ENCODE data around the gene IGFALS. TPM values are rescaled to one million over a fixed set of nuclear protein-coding genes. Genes with fewer than 3 reads are reported as not detected.
A peak's percentile ranks its signal among the peaks of the same experiment; 100 is the strongest.

The IGFALS gene
- total RNA-seq, 1 experiment from 2014 or later = not detected

DNA sequence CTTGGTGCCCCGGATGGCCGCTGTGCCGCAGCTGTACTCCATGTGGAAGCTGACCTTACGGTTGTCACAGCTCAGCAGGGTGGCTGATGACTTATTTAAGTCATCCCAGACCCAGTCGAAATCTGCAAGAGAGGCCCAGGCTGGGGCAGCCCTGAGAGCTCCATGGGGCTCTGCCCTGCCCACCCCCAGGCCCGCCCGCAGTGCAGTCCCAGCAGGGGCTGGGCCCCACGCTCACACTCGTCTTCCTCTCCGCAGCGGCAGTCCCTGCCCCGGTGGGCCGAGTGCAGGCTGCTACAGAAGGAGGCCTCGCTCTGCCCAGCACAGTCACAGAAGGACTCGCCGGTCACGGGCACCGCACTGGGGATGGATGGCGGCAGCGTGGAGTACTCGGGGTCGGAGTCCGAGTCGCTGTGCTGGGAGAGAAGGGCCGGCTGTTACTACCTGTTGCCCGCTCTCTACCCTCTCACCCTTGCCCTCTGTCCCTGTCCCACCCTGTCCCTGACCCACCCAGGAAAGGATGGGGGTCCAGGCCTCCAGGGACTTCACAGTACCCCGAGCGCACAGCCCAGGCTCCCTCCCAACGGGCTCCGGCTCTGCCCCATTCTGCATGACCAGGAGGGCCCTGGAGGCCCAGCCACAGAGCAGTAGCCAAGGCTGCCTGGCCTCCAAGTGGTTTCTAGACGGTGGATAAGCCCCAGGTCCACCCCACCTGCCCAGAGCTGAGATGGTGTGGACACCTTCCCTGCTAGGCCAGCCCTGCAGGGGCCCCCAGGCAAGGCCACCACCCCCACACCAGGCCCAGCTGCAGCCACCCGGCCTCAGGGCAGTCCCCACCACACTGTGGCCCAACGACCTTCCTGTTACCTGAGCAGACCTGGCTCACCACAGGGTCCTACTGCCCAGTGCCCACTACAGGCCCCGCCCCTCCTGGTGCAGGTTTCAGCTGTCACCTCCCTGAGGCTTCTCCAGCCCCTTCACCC, 15.0 kb downstream of the IGFALS start:
- H3K4me1 ChIP-seq = peaks cover 6% of the 10 kb centered on the region; the same call in 1 of the 2 replicates
- no peaks in the 10 kb centered on the region for H3K36me3 ChIP-seq
- no peak overlapping the region for H3K27ac ChIP-seq
- H3K4me3 ChIP-seq = no peak overlapping the region
- no peaks in the 10 kb centered on the region for H3K9me3 ChIP-seq (replicated peaks)
- no peaks in the 10 kb centered on the region for H3K27me3 ChIP-seq
- no peak for DNase-seq

- Histone ChIP-seq H3K27ac (no peak overlapping the region), H3K4me3 (no peak overlapping the region), H3K27me3 (no peaks in the 10 kb centered on the region), H3K36me3 (no peaks in the 10 kb centered on the region), H3K4me1 (peaks cover 6% of the 10 kb centered on the region; the same call in 1 of the 2 replicates), H3K9me3 (replicated peaks) (no peaks in the 10 kb centered on the region)
- DNase-seq = no peak
Observed at GRCh38 chr16:1777375-1778199, 15.9 kb downstream of the IGFALS start.

GRCh38 chr16:1776991-1777374, 16.5 kb downstream of the IGFALS start:
- H3K27me3 ChIP-seq = no peaks in the 10 kb centered on the region
- no peak overlapping the region for H3K27ac ChIP-seq
- H3K9me3 ChIP-seq (replicated peaks) = no peaks in the 10 kb centered on the region
- H3K4me3 ChIP-seq = no peak overlapping the region
- DNase-seq = no peak
- no peaks in the 10 kb centered on the region for H3K36me3 ChIP-seq
- peaks cover 6% of the 10 kb centered on the region; the same call in 1 of the 2 replicates for H3K4me1 ChIP-seq

- Histone ChIP-seq H3K27ac (no peak overlapping the region), H3K36me3 (no peaks in the 10 kb centered on the region), H3K27me3 (no peaks in the 10 kb centered on the region), H3K4me3 (no peak overlapping the region), H3K9me3 (replicated peaks) (no peaks in the 10 kb centered on the region), H3K4me1 (peaks cover 6% of the 10 kb centered on the region; the same call in 1 of the 2 replicates)
- no peak for DNase-seq
Observed at GRCh38 chr16:1776672-1776955, 16.9 kb downstream of the IGFALS start.

- no peaks in the 10 kb centered on the region for H3K27me3 ChIP-seq
- H3K4me3 ChIP-seq = no peak overlapping the region
- DNase-seq = no peak
- H3K9me3 ChIP-seq (replicated peaks) = no peaks in the 10 kb centered on the region
- no peaks in the 10 kb centered on the region for H3K36me3 ChIP-seq
- H3K4me1 ChIP-seq = peaks cover 6% of the 10 kb centered on the region; the same call in 1 of the 2 replicates
- H3K27ac ChIP-seq = no peak overlapping the region
Observed at GRCh38 chr16:1775846-1776671, 17.4 kb downstream of the IGFALS start.

DNA sequence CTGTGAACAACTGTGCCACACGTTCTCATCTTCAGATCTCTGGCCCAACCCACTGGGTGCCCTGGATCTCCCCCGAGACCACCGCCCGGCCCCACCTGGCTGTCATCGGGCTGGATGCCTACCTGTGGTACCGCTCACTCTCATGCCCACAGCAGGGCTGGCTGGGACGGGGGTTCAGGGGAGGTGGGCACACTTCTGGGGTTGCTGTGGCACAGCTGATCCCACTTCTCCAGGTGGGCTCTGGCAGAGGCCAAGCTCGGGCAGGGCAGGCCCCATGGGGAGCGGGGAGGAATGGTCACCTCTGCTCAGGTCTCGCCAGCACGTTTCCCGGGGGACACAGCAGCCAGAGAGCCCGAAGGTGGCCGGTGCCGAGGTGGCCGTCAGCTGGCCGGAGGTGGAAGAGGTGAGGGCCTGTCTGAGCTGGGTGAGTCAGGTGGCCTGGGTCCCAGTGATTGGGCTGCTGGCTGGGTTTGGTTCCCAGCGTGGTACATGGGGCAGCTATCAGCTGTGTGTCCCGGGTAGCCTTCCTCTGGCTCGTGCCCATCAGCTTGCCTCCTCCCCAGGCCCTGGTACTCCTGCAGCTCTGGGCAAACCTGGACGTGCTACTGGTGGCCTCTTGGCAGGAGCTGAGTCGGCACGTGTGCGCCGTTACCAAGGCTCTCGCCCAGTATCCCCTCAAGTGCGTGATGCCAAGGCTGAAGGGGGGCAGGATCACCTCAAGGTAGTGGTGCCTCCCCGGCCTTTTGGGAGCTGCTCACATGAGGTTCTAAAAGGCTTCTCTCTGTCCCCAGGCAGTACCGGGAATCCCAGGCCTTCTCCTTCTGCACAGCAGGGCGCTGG, 18.3 kb downstream of the IGFALS start:
- H3K4me3 ChIP-seq = no peak overlapping the region
- H3K27me3 ChIP-seq = no peaks in the 10 kb centered on the region
- H3K9me3 ChIP-seq (replicated peaks) = no peaks in the 10 kb centered on the region
- H3K4me1 ChIP-seq = peaks cover 6% of the 10 kb centered on the region; the same call in 1 of the 2 replicates
- no peak for DNase-seq
- peaks cover 6% of the 10 kb centered on the region; the same call in 1 of the 2 replicates for H3K36me3 ChIP-seq
- H3K27ac ChIP-seq = no peak overlapping the region

DNA sequence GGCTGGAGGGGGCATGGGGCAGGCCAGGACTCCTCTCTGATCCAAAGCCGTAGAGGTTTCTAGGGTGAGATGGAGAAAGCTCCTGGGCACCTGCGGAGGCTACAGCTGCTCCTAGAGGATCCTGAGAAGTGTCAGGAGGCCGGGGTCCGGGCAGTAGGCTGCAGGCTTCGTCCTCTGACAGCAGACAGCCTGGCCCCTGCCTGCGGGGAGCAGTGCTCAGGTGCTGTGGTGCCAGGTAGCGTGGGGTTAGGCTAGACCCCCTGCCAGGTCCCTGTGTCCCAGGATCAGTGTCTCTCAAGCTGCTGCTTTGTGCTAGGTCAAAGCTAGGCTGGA, 19.1 kb downstream of the IGFALS start:
- Histone ChIP-seq H3K36me3 (peaks cover 8% of the 10 kb centered on the region; the same call in 1 of the 2 replicates), H3K27me3 (no peaks in the 10 kb centered on the region), H3K27ac (no peak overlapping the region), H3K4me3 (peak overlapping the region; percentile 97), H3K4me1 (peaks cover 6% of the 10 kb centered on the region; the same call in 1 of the 2 replicates), H3K9me3 (replicated peaks) (no peaks in the 10 kb centered on the region)
- no peak for DNase-seq

GRCh38 chr16:1773703-1774447, 19.6 kb downstream of the IGFALS start:
- peak overlapping the region; percentile 71 for H3K27ac ChIP-seq
- no peaks in the 10 kb centered on the region for H3K27me3 ChIP-seq
- DNase-seq = peak in 1 of 2 experiments; percentile 33
- H3K9me3 ChIP-seq (replicated peaks) = no peaks in the 10 kb centered on the region
- peaks cover 8% of the 10 kb centered on the region; the same call in 1 of the 2 replicates for H3K36me3 ChIP-seq
- peaks cover 6% of the 10 kb centered on the region; the same call in 1 of the 2 replicates for H3K4me1 ChIP-seq
- peak overlapping the region; percentile 97 for H3K4me3 ChIP-seq

DNA sequence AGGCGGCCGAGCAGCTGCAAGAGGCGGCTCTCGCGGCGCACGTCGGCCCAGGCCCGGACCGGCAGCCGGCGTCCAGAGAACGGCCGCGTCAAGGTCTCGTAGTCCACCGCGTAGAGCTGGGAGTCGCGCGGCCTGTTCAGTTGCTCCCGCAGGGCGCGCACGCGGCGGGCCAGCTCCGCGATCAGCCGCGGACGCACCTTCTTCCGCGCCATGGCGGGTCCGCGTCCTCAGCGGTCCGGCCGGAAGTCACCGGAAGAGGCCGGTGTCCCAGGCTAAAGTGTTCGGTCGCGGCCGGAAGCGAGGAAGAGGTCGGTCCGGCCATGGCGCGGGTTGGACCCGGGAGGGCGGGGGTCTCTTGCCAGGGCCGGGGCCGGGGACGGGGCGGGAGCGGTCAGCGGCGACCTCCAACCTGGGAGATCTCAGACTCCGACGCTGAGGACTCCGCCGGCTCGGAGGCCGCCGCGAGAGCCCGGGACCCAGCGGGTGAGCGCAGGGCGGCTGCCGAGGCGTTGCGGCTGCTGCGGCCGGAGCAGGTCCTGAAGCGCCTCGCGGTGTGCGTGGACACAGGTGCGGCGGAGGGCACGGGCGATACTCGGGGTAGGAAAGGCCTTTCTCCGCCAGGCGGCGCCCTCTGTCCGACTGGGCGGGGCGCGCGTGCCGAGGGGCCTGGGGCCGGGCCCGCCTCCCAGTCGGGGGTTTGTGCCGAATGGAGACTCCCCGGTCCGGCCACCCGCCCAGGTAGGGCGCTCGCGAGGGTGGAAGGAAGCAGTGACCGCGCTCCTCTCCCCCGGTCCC, 20.4 kb downstream of the IGFALS start, which contains the start of gene MRPS34:
MRPS34 (minus strand) TSS at position 227 of the 795 bp plus-strand sequence; CDS start at position 212, 15 bp downstream.
- Histone ChIP-seq H3K4me1 (peaks cover 6% of the 10 kb centered on the region; the same call in 1 of the 2 replicates), H3K9me3 (replicated peaks) (no peaks in the 10 kb centered on the region), H3K4me3 (peak within 1 kb of the TSS; percentile 97), H3K27me3 (no peaks in the 10 kb centered on the region), H3K27ac (peak within 1 kb of the TSS; percentile 71), H3K36me3 (peaks cover 8% of the 10 kb centered on the region; the same call in 1 of the 2 replicates)
- peak; percentile 86 to 88 for DNase-seq

- Histone ChIP-seq H3K9me3 (replicated peaks) (no peaks in the 10 kb centered on the region), H3K27me3 (no peaks in the 10 kb centered on the region), H3K4me1 (peaks cover 6% of the 10 kb centered on the region; the same call in 1 of the 2 replicates), H3K36me3 (peaks cover 8% of the 10 kb centered on the region; the same call in 1 of the 2 replicates), H3K27ac (peak within 1 kb of the TSS; percentile 71), H3K4me3 (peak within 1 kb of the TSS; percentile 97)
- DNase-seq = no peak
Observed at GRCh38 chr16:1772362-1772907, 21.1 kb downstream of the IGFALS start, which contains the start of gene EME2. Gene EME2 (plus strand): TSS chr16:1772810. CDS start chr16:1773228, 418 bp downstream.

DNA sequence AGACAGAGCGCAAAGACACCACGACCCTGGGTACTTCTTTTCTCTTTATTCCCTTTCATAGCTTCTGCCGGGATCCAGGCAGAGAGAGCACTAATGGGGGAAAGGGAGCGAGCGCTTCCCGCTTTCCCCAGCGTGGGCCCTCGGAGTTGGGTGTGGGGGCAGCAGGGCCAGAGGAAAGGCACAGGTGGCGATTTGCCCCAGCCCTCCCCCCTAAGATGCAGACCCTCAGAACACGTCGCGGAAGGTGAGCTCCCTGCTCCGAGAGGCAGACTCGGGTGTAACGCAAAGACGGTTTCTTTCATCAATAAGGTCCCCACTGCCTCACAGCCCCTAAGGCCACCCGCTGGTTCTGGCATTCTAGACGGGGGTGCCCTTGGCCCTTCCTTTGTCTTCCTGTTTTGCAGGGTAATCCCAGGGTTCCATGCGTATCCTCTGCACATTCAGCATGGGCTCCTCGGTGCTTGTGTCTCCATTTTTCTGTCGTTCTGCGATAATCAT, 21.6 kb downstream of the IGFALS start:
- peaks cover 8% of the 10 kb centered on the region; the same call in 1 of the 2 replicates for H3K36me3 ChIP-seq
- H3K27ac ChIP-seq = no peak overlapping the region

More for the DNA sequence above, 21.6 kb downstream of the IGFALS start:
- Histone ChIP-seq H3K4me3 (peak overlapping the region; percentile 97), H3K9me3 (replicated peaks) (no peaks in the 10 kb centered on the region), H3K4me1 (peaks cover 6% of the 10 kb centered on the region; the same call in 1 of the 2 replicates), H3K27me3 (no peaks in the 10 kb centered on the region)
- DNase-seq = no peak
